ENCODE measurements around the gene NEXN. TPM values are rescaled to one million over a fixed set of nuclear protein-coding genes. Genes with fewer than 3 reads are reported as not detected.
"Not testable (repeated sequence)": the region's sequence is repeated elsewhere in the genome, so short reads cannot be mapped to it uniquely, and the experiment has no call there.

The NEXN gene
- total and polyA plus RNA-seq, 4 donors: 1.8 to 5.2 (median 3.5) TPM

GRCh38 chr1:77899647-77900320, 11.4 kb downstream of the NEXN start:
- H3K27me3 ChIP-seq (ENCODE audit: control insufficient read depth, insufficient read depth, low read length): no peaks in the 10 kb centered on the region
- H3K27ac ChIP-seq (ENCODE audit: low read depth, low read length): no peak overlapping the region
- peaks cover 2% of the 10 kb centered on the region for H3K36me3 ChIP-seq (ENCODE audit: control insufficient read depth, insufficient read depth, low read length)
- WGBS (ENCODE audit: insufficient coverage): no CpG with 5 or more reads among the region's 4 CpGs
- no peak overlapping the region for H3K4me3 ChIP-seq (ENCODE audit: low read depth, low read length)
- no peaks in the 10 kb centered on the region for H3K4me1 ChIP-seq (ENCODE audit: control insufficient read depth, insufficient read depth, low read length)
- H3K9me3 ChIP-seq (ENCODE audit: control insufficient read depth, insufficient read depth, low read length): peaks cover 2% of the 10 kb centered on the region
- no peak for DNase-seq (ENCODE audit: low read depth in 4 of 6, low spot score in 6 of 6)

- Histone ChIP-seq H3K4me1 (ENCODE audit: control insufficient read depth, insufficient read depth, low read length) (no peaks in the 10 kb centered on the region), H3K27me3 (ENCODE audit: control insufficient read depth, insufficient read depth, low read length) (no peaks in the 10 kb centered on the region), H3K27ac (ENCODE audit: low read depth, low read length) (no peak overlapping the region), H3K4me3 (ENCODE audit: low read depth, low read length) (no peak overlapping the region), H3K36me3 (ENCODE audit: control insufficient read depth, insufficient read depth, low read length) (peaks cover 2% of the 10 kb centered on the region), H3K9me3 (ENCODE audit: control insufficient read depth, insufficient read depth, low read length) (peaks cover 2% of the 10 kb centered on the region)
- peak in 5 of 6 donors; percentile 8 to 73 (median 25) for DNase-seq (ENCODE audit: low read depth in 4 of 6, low spot score in 6 of 6)
- no CpG with 5 or more reads among the region's 4 CpGs for WGBS (ENCODE audit: insufficient coverage)
Observed at GRCh38 chr1:77900687-77901293, 12.4 kb downstream of the NEXN start.

- WGBS (ENCODE audit: insufficient coverage): 80% methylated on average over 1 of the region's 1 CpG
Observed at GRCh38 chr1:77905603-77906002, 17.2 kb downstream of the NEXN start.

GRCh38 chr1:77906019-77906545, 17.7 kb downstream of the NEXN start:
- Histone ChIP-seq H3K4me3 (ENCODE audit: low read depth, low read length) (no peak overlapping the region), H3K36me3 (ENCODE audit: control insufficient read depth, insufficient read depth, low read length) (no peaks in the 10 kb centered on the region), H3K27ac (ENCODE audit: low read depth, low read length) (no peak overlapping the region), H3K9me3 (ENCODE audit: control insufficient read depth, insufficient read depth, low read length) (no peaks in the 10 kb centered on the region), H3K27me3 (ENCODE audit: control insufficient read depth, insufficient read depth, low read length) (no peaks in the 10 kb centered on the region), H3K4me1 (ENCODE audit: control insufficient read depth, insufficient read depth, low read length) (no peaks in the 10 kb centered on the region)
- no peak for DNase-seq (ENCODE audit: low read depth in 4 of 6, low spot score in 6 of 6)
- WGBS (ENCODE audit: insufficient coverage): no CpG with 5 or more reads among the region's 2 CpGs

More at GRCh38 chr1:77905603-77906002, 17.2 kb downstream of the NEXN start:
- Histone ChIP-seq H3K27me3 (ENCODE audit: control insufficient read depth, insufficient read depth, low read length) (no peaks in the 10 kb centered on the region), H3K9me3 (ENCODE audit: control insufficient read depth, insufficient read depth, low read length) (no peaks in the 10 kb centered on the region), H3K36me3 (ENCODE audit: control insufficient read depth, insufficient read depth, low read length) (no peaks in the 10 kb centered on the region), H3K27ac (ENCODE audit: low read depth, low read length) (no peak overlapping the region), H3K4me1 (ENCODE audit: control insufficient read depth, insufficient read depth, low read length) (no peaks in the 10 kb centered on the region), H3K4me3 (ENCODE audit: low read depth, low read length) (no peak overlapping the region)
- no peak for DNase-seq (ENCODE audit: low read depth in 4 of 6, low spot score in 6 of 6)

GRCh38 chr1:77906624-77907023, 18.2 kb downstream of the NEXN start:
- WGBS (ENCODE audit: insufficient coverage): no CpG with 5 or more reads among the region's 1 CpG
- Histone ChIP-seq H3K4me3 (ENCODE audit: low read depth, low read length) (no peak overlapping the region), H3K27me3 (ENCODE audit: control insufficient read depth, insufficient read depth, low read length) (no peaks in the 10 kb centered on the region), H3K9me3 (ENCODE audit: control insufficient read depth, insufficient read depth, low read length) (no peaks in the 10 kb centered on the region), H3K4me1 (ENCODE audit: control insufficient read depth, insufficient read depth, low read length) (no peaks in the 10 kb centered on the region), H3K36me3 (ENCODE audit: control insufficient read depth, insufficient read depth, low read length) (no peaks in the 10 kb centered on the region), H3K27ac (ENCODE audit: low read depth, low read length) (no peak overlapping the region)
- no peak for DNase-seq (ENCODE audit: low read depth in 4 of 6, low spot score in 6 of 6)

GRCh38 chr1:77910116-77910515, 21.7 kb downstream of the NEXN start:
- DNase-seq (ENCODE audit: low read depth in 4 of 6, low spot score in 6 of 6): no peak
- H3K4me3 ChIP-seq (ENCODE audit: low read depth, low read length): no peak overlapping the region
- 100% methylated on average over 3 of the region's 4 CpGs for WGBS (ENCODE audit: insufficient coverage)
- H3K4me1 ChIP-seq (ENCODE audit: control insufficient read depth, insufficient read depth, low read length): no peaks in the 10 kb centered on the region
- H3K27ac ChIP-seq (ENCODE audit: low read depth, low read length): no peak overlapping the region
- no peaks in the 10 kb centered on the region for H3K27me3 ChIP-seq (ENCODE audit: control insufficient read depth, insufficient read depth, low read length)
- H3K36me3 ChIP-seq (ENCODE audit: control insufficient read depth, insufficient read depth, low read length): no peaks in the 10 kb centered on the region
- no peaks in the 10 kb centered on the region for H3K9me3 ChIP-seq (ENCODE audit: control insufficient read depth, insufficient read depth, low read length)

- H3K27me3 ChIP-seq (ENCODE audit: control insufficient read depth, insufficient read depth, low read length); H3K36me3 ChIP-seq (ENCODE audit: control insufficient read depth, insufficient read depth, low read length); H3K4me3 ChIP-seq (ENCODE audit: low read depth, low read length); DNase-seq (ENCODE audit: low read depth in 4 of 6, low spot score in 6 of 6); H3K4me1 ChIP-seq (ENCODE audit: control insufficient read depth, insufficient read depth, low read length); H3K9me3 ChIP-seq (ENCODE audit: control insufficient read depth, insufficient read depth, low read length); H3K27ac ChIP-seq (ENCODE audit: low read depth, low read length): not testable (repeated sequence)
- no CpG with 5 or more reads among the region's 5 CpGs for WGBS (ENCODE audit: insufficient coverage)
Observed at GRCh38 chr1:77918918-77919317, 30.5 kb downstream of the NEXN start.

GRCh38 chr1:77925518-77925917, 37.1 kb downstream of the NEXN start:
- DNase-seq (ENCODE audit: low read depth in 4 of 6, low spot score in 6 of 6): no peak
- no peaks in the 10 kb centered on the region for H3K4me1 ChIP-seq (ENCODE audit: control insufficient read depth, insufficient read depth, low read length)
- H3K36me3 ChIP-seq (ENCODE audit: control insufficient read depth, insufficient read depth, low read length): no peaks in the 10 kb centered on the region
- no peaks in the 10 kb centered on the region for H3K9me3 ChIP-seq (ENCODE audit: control insufficient read depth, insufficient read depth, low read length)
- no peak overlapping the region for H3K4me3 ChIP-seq (ENCODE audit: low read depth, low read length)
- H3K27me3 ChIP-seq (ENCODE audit: control insufficient read depth, insufficient read depth, low read length): no peaks in the 10 kb centered on the region
- WGBS (ENCODE audit: insufficient coverage): no CpG with 5 or more reads among the region's 1 CpG
- H3K27ac ChIP-seq (ENCODE audit: low read depth, low read length): no peak overlapping the region

- DNase-seq (ENCODE audit: low read depth in 4 of 6, low spot score in 6 of 6): no peak
- WGBS (ENCODE audit: insufficient coverage): 100% methylated on average over 1 of the region's 2 CpGs
Observed at GRCh38 chr1:77925956-77926355, 37.5 kb downstream of the NEXN start.

More at GRCh38 chr1:77925956-77926355, 37.5 kb downstream of the NEXN start:
- Histone ChIP-seq H3K36me3 (ENCODE audit: control insufficient read depth, insufficient read depth, low read length) (no peaks in the 10 kb centered on the region), H3K27me3 (ENCODE audit: control insufficient read depth, insufficient read depth, low read length) (no peaks in the 10 kb centered on the region), H3K4me1 (ENCODE audit: control insufficient read depth, insufficient read depth, low read length) (no peaks in the 10 kb centered on the region), H3K4me3 (ENCODE audit: low read depth, low read length) (no peak overlapping the region), H3K27ac (ENCODE audit: low read depth, low read length) (no peak overlapping the region), H3K9me3 (ENCODE audit: control insufficient read depth, insufficient read depth, low read length) (no peaks in the 10 kb centered on the region)
